UCSD-AML1 (cell line): ENCODE measurements around the gene LHPP.

Experiments
- DNase-seq: peaks from one replicate; lab custom pipeline; 2025; ENCODE audit not compliant: unreplicated experiment; lab: John Stamatoyannopoulos, UW

The LHPP gene

GRCh38 chr10:124470544-124471434 lies 9.2 kb downstream of the LHPP start:
- DNase-seq = no peak

GRCh38 chr10:124472071-124472470 lies 10.4 kb downstream of the LHPP start:
- DNase-seq = no peak

- no peak for DNase-seq
Observed at GRCh38 chr10:124473070-124473469, 11.4 kb downstream of the LHPP start.

- no peak for DNase-seq
Observed at GRCh38 chr10:124474514-124475070, 13.0 kb downstream of the LHPP start.

GRCh38 chr10:124476043-124476725 lies 14.6 kb downstream of the LHPP start:
- no peak for DNase-seq

GRCh38 chr10:124477614-124478363 lies 16.2 kb downstream of the LHPP start:
- no peak for DNase-seq

GRCh38 chr10:124478515-124478914 lies 16.9 kb downstream of the LHPP start:
- DNase-seq = no peak

GRCh38 chr10:124480860-124481259 lies 19.2 kb downstream of the LHPP start:
- no peak for DNase-seq

- DNase-seq = no peak
Observed at GRCh38 chr10:124481717-124482116, 20.1 kb downstream of the LHPP start.

- no peak for DNase-seq
Observed at GRCh38 chr10:124482236-124482800, 20.7 kb downstream of the LHPP start.

GRCh38 chr10:124482876-124483275 lies 21.3 kb downstream of the LHPP start:
- DNase-seq = no peak

- no peak for DNase-seq
Observed at GRCh38 chr10:124484031-124484430, 22.4 kb downstream of the LHPP start.

- DNase-seq = no peak
Observed at GRCh38 chr10:124484661-124485060, 23.0 kb downstream of the LHPP start.

- no peak for DNase-seq
Observed at GRCh38 chr10:124486635-124487034, 25.0 kb downstream of the LHPP start.

GRCh38 chr10:124491105-124491504 lies 29.5 kb downstream of the LHPP start:
- no peak for DNase-seq

- no peak for DNase-seq
Observed at GRCh38 chr10:124492266-124492665, 30.6 kb downstream of the LHPP start.

GRCh38 chr10:124493214-124493882 lies 31.7 kb downstream of the LHPP start:
- DNase-seq = no peak

- no peak for DNase-seq
Observed at GRCh38 chr10:124494046-124494807, 32.6 kb downstream of the LHPP start.

GRCh38 chr10:124495162-124495561 lies 33.5 kb downstream of the LHPP start:
- DNase-seq = no peak

GRCh38 chr10:124495725-124496124 lies 34.1 kb downstream of the LHPP start:
- no peak for DNase-seq
